OCI-LY7 (cell line): ENCODE measurements around the gene ENG.

Experiments used
- EZH2phosphoT487 ChIP-seq: fragments of 200-600 bp; sonication (generic); IDR thresholded peaks from 2 replicates; pipeline ENCODE4 v1.6.1; 2018; ENCODE audit warnings: low read depth, borderline replicate concordance, mild to moderate bottlenecking, mixed run types, antibody characterized with exemption, low read length, moderate library complexity, mixed read lengths
- TF ChIP-seq, protein P1 (sequence below): fragments of 200-600 bp; sonication (generic); conservative IDR thresholded peaks from 2 replicates; pipeline ENCODE4 v1.5.1; 2014; ENCODE audit warnings: mild to moderate bottlenecking, antibody characterized with exemption, low read length, moderate library complexity, mixed read lengths

DNA sequence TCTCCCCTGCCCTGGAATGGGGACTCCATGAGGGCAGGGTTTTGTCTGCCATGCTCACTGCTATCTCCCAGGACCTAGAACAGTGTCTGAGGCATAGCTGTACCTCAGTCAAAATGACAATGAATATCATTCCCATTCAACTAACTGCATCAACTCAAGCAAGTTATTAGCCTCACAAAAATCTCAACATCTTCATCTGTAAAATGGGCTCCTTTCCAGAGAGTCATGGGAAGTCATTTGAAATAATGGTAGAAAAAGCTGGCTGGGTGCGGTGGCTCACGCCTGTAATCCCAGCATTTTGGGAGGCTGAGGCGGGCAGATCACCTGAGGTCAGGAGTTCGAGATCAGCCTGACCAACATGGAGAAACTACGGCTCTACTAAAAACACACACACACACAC is 85.4 kb downstream of the ENG start:
- TF ChIP-seq, protein P1, sequence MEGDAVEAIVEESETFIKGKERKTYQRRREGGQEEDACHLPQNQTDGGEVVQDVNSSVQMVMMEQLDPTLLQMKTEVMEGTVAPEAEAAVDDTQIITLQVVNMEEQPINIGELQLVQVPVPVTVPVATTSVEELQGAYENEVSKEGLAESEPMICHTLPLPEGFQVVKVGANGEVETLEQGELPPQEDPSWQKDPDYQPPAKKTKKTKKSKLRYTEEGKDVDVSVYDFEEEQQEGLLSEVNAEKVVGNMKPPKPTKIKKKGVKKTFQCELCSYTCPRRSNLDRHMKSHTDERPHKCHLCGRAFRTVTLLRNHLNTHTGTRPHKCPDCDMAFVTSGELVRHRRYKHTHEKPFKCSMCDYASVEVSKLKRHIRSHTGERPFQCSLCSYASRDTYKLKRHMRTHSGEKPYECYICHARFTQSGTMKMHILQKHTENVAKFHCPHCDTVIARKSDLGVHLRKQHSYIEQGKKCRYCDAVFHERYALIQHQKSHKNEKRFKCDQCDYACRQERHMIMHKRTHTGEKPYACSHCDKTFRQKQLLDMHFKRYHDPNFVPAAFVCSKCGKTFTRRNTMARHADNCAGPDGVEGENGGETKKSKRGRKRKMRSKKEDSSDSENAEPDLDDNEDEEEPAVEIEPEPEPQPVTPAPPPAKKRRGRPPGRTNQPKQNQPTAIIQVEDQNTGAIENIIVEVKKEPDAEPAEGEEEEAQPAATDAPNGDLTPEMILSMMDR: no peak
- TF ChIP-seq EZH2phosphoT487: no peak
